CD4-positive, alpha-beta T cell treated with Interleukin-10 for 1 hour (primary cell): Measurements from ENCODE around the gene PRAMEF13.
"Not testable (repeated sequence)": the region's sequence is repeated elsewhere in the genome, so short reads cannot be mapped to it uniquely, and the experiment has no call there.

Experiments used
- DNase-seq: peaks from one replicate; pipeline ENCODE4 v3.0.0-alpha.2; 2020

PRAMEF13 gene

GRCh38 chr1:13201309-13201708 is at the start of gene PRAMEF13:
TSS of gene PRAMEF13 (minus strand) at chr1:13201409. CDS start at chr1:13199589, 1,820 bp downstream.
- not testable (repeated sequence) for DNase-seq

- DNase-seq: not testable (repeated sequence)
Measured at GRCh38 chr1:13247122-13247521, 45.9 kb upstream of the PRAMEF13 start.

GRCh38 chr1:13246554-13246871 is 45.3 kb upstream of the PRAMEF13 start:
- DNase-seq: not testable (repeated sequence)

- DNase-seq: not testable (repeated sequence)
Measured at GRCh38 chr1:13245841-13246553, 44.8 kb upstream of the PRAMEF13 start.

- DNase-seq: not testable (repeated sequence)
Measured at GRCh38 chr1:13243536-13244263, 42.5 kb upstream of the PRAMEF13 start.

- DNase-seq: not testable (repeated sequence)
Measured at GRCh38 chr1:13239633-13240032, 38.4 kb upstream of the PRAMEF13 start.

GRCh38 chr1:13237572-13237971 is 36.4 kb upstream of the PRAMEF13 start:
- not testable (repeated sequence) for DNase-seq

GRCh38 chr1:13234057-13234456 is 32.8 kb upstream of the PRAMEF13 start:
- DNase-seq: not testable (repeated sequence)

- not testable (repeated sequence) for DNase-seq
Measured at GRCh38 chr1:13232056-13232455, 30.8 kb upstream of the PRAMEF13 start.

GRCh38 chr1:13231061-13231750 is 30.0 kb upstream of the PRAMEF13 start:
- DNase-seq: not testable (repeated sequence)

- DNase-seq: not testable (repeated sequence)
Measured at GRCh38 chr1:13230601-13231000, 29.4 kb upstream of the PRAMEF13 start.

GRCh38 chr1:13230096-13230495 is 28.9 kb upstream of the PRAMEF13 start:
- DNase-seq: not testable (repeated sequence)

- peak; percentile 26 for DNase-seq
Measured at GRCh38 chr1:13228343-13228781, 27.2 kb upstream of the PRAMEF13 start.

- DNase-seq: not testable (repeated sequence)
Measured at GRCh38 chr1:13227271-13228055, 26.3 kb upstream of the PRAMEF13 start.

GRCh38 chr1:13225675-13226204 is 24.5 kb upstream of the PRAMEF13 start, which contains the start of gene PRAMEF18:
TSS of gene PRAMEF18 (minus strand) at chr1:13226154. CDS start at chr1:13226106, 48 bp downstream.
- DNase-seq: not testable (repeated sequence)

GRCh38 chr1:13224480-13225060 is 23.4 kb upstream of the PRAMEF13 start:
- no peak for DNase-seq

- not testable (repeated sequence) for DNase-seq
Measured at GRCh38 chr1:13222788-13223187, 21.6 kb upstream of the PRAMEF13 start.

- not testable (repeated sequence) for DNase-seq
Measured at GRCh38 chr1:13219203-13219602, 18.0 kb upstream of the PRAMEF13 start.

GRCh38 chr1:13216619-13217018 is 15.4 kb upstream of the PRAMEF13 start:
- not testable (repeated sequence) for DNase-seq

GRCh38 chr1:13208712-13209111 is 7.5 kb upstream of the PRAMEF13 start:
- DNase-seq: not testable (repeated sequence)

GRCh38 chr1:13171548-13171947 is 29.7 kb downstream of the PRAMEF13 start, which contains the start of gene PRAMEF9:
TSS of gene PRAMEF9 (plus strand) at chr1:13171848. CDS start at chr1:13175281, 3,433 bp downstream.
- DNase-seq: not testable (repeated sequence)

GRCh38 chr1:13165531-13165930 is 35.7 kb downstream of the PRAMEF13 start, which contains the start of gene HNRNPCL4:
TSS of gene HNRNPCL4 (minus strand) at chr1:13165631. CDS start at chr1:13165467, 164 bp downstream.
- DNase-seq: not testable (repeated sequence)
